ENCODE data around the gene NTN3. TPM values are rescaled to one million over a fixed set of nuclear protein-coding genes. Genes with fewer than 3 reads are reported as not detected.

NTN3 gene
- total RNA-seq, 3 donors from 2014 or later, result 0.44 TPM; not detected in 2

- TF ChIP-seq CTCF (IDR thresholded peaks at IDR 0.05), result no peak
- ATAC-seq (no peak), DNase-seq (no peak)
- Histone ChIP-seq H3K4me3 (no peak overlapping the region), H3K4me1 (ENCODE audit: low read depth) (peaks cover 12% of the 10 kb centered on the region), H3K36me3 (ENCODE audit: low read depth) (no peaks in the 10 kb centered on the region), H3K9me3 (no peaks in the 10 kb centered on the region)
- intact Hi-C loops (cut with DNase I, micrococcal nuclease), result no loop called here
These were observed 13.9 kb downstream of the NTN3 start for GRCh38 chr16:2484898-2485508.

GRCh38 chr16:2485811-2486507, 14.9 kb downstream of the NTN3 start:
- no peak for TF ChIP-seq CTCF (IDR thresholded peaks at IDR 0.05)
- Histone ChIP-seq H3K36me3 (ENCODE audit: low read depth) (no peaks in the 10 kb centered on the region), H3K4me1 (ENCODE audit: low read depth) (peaks cover 7% of the 10 kb centered on the region), H3K4me3 (no peak overlapping the region), H3K9me3 (no peaks in the 10 kb centered on the region)
- DNase-seq (peak in 1 of 3 donors; percentile 48), ATAC-seq (no peak)
- intact Hi-C loops (cut with DNase I, micrococcal nuclease), result no loop called here

- TF ChIP-seq CTCF (IDR thresholded peaks at IDR 0.05), result no peak
- H3K4me3 ChIP-seq, result no peak overlapping the region
- DNase-seq, result peak; percentile 75 to 77 (median 76)
- H3K9me3 ChIP-seq, result no peaks in the 10 kb centered on the region
- ATAC-seq, result peak; percentile 88
- H3K36me3 ChIP-seq (ENCODE audit: low read depth), result no peaks in the 10 kb centered on the region
- intact Hi-C loops (cut with DNase I, micrococcal nuclease), result no loop called here
- H3K4me1 ChIP-seq (ENCODE audit: low read depth), result no peaks in the 10 kb centered on the region
These were observed 15.8 kb downstream of the NTN3 start for GRCh38 chr16:2486645-2487516.

- DNase-seq (no peak), ATAC-seq (no peak)
- H3K9me3 ChIP-seq, result no peaks in the 10 kb centered on the region
- H3K4me1 ChIP-seq (ENCODE audit: low read depth), result no peaks in the 10 kb centered on the region
- H3K4me3 ChIP-seq, result no peak overlapping the region
- no peak for TF ChIP-seq CTCF (IDR thresholded peaks at IDR 0.05)
- intact Hi-C loops (cut with DNase I, micrococcal nuclease), result no loop called here
- H3K36me3 ChIP-seq (ENCODE audit: low read depth), result no peaks in the 10 kb centered on the region
These were observed 16.4 kb downstream of the NTN3 start for GRCh38 chr16:2487517-2487842.

GRCh38 chr16:2487903-2488531, 16.9 kb downstream of the NTN3 start:
- H3K4me3 ChIP-seq, result no peak overlapping the region
- no peaks in the 10 kb centered on the region for H3K4me1 ChIP-seq (ENCODE audit: low read depth)
- TF ChIP-seq CTCF (IDR thresholded peaks at IDR 0.05), result no peak
- no peak for ATAC-seq
- intact Hi-C loops (cut with DNase I, micrococcal nuclease), result no loop called here
- no peak for DNase-seq
- H3K36me3 ChIP-seq (ENCODE audit: low read depth), result no peaks in the 10 kb centered on the region
- H3K9me3 ChIP-seq, result no peaks in the 10 kb centered on the region

All from mucosa of descending colon (tissue), 3 donors.